ENCODE results near the gene COL21A1.

GRCh38 chr6:56230976-56231566 is 16.3 kb downstream of the COL21A1 start:
- no peak for TF ChIP-seq CTCF (IDR thresholded peaks at IDR 0.05)
- TF ChIP-seq POLR2A (IDR thresholded peaks at IDR 0.05): no peak
